Limb (tissue), 2 donors: Measurements from ENCODE around the gene LNP1.
"Not testable (repeated sequence)": the region's sequence is repeated elsewhere in the genome, so short reads cannot be mapped to it uniquely, and the experiment has no call there.

Experiments used
- DNase-seq, 2 donors: peaks; one replicate each; pipeline ENCODE4 v3.0.0-alpha.2; 2016; ENCODE audit errors: extremely low spot score in 2 of 2

LNP1 gene

GRCh38 chr3:100429187-100429716 is 27.9 kb downstream of the LNP1 start:
- DNase-seq = no peak

GRCh38 chr3:100436951-100437350 is 35.6 kb downstream of the LNP1 start:
- no peak for DNase-seq

- no peak for DNase-seq
These were observed 36.6 kb downstream of the LNP1 start for GRCh38 chr3:100437721-100438622.

- DNase-seq = no peak
These were observed 37.3 kb downstream of the LNP1 start for GRCh38 chr3:100438623-100438974.

- no peak for DNase-seq
These were observed 39.6 kb downstream of the LNP1 start for GRCh38 chr3:100440895-100441294.

- no peak for DNase-seq
These were observed 42.4 kb downstream of the LNP1 start for GRCh38 chr3:100443690-100444089.

GRCh38 chr3:100447067-100447466 is 45.7 kb downstream of the LNP1 start:
- DNase-seq = not testable (repeated sequence)

- no peak for DNase-seq
These were observed 46.7 kb downstream of the LNP1 start for GRCh38 chr3:100448079-100448478.

- no peak for DNase-seq
These were observed 47.9 kb downstream of the LNP1 start for GRCh38 chr3:100449214-100449613.

- DNase-seq = no peak
These were observed 53.3 kb downstream of the LNP1 start for GRCh38 chr3:100454677-100455076.

GRCh38 chr3:100455841-100456550 is 54.7 kb downstream of the LNP1 start:
- DNase-seq = no peak

GRCh38 chr3:100456745-100457144 is 55.4 kb downstream of the LNP1 start:
- DNase-seq = no peak

- no peak for DNase-seq
These were observed 56.5 kb downstream of the LNP1 start for GRCh38 chr3:100457811-100458210.

- no peak for DNase-seq
These were observed 57.5 kb downstream of the LNP1 start for GRCh38 chr3:100458814-100459213.

- peak in 1 of 2 donors; percentile 61 for DNase-seq
These were observed 61.7 kb downstream of the LNP1 start for GRCh38 chr3:100463002-100463401.

- no peak for DNase-seq
These were observed 62.4 kb downstream of the LNP1 start for GRCh38 chr3:100463646-100464155.

- DNase-seq = no peak
These were observed 64.8 kb downstream of the LNP1 start for GRCh38 chr3:100465892-100466777.

- DNase-seq = no peak
These were observed 65.8 kb downstream of the LNP1 start for GRCh38 chr3:100467133-100467532.

- no peak for DNase-seq
These were observed 67.3 kb downstream of the LNP1 start for GRCh38 chr3:100468676-100469075.

GRCh38 chr3:100470951-100471350 is 69.6 kb downstream of the LNP1 start:
- no peak for DNase-seq

- no peak for DNase-seq
These were observed 70.1 kb downstream of the LNP1 start for GRCh38 chr3:100471444-100471843.
